Prostate gland (tissue), 2 donors: Measurements from ENCODE around the gene AIP.

Experiments
- CTCF ChIP-seq, 4 experiments: fragments of 200-600 bp in 2 of 4; fragments of 450-650 bp in 2 of 4; sonication (generic) in 2 of 4; IDR thresholded peaks; 1 replicate in 3 of 4; 2 replicates in 1 of 4; pipeline ENCODE4 v1.5.1; 2016 to 2019; ENCODE audit warnings: antibody characterized with exemption in 4 of 4, mild to moderate bottlenecking in 2 of 4, moderate library complexity in 2 of 4
- POLR2A ChIP-seq: fragments of 450-650 bp; IDR thresholded peaks from one replicate; pipeline ENCODE4 v1.6.1; 2016; ENCODE audit warnings: antibody characterized with exemption, mild to moderate bottlenecking
- POLR2AphosphoS5 ChIP-seq: sonication (generic); formaldehyde crosslinking; IDR thresholded peaks from one replicate; pipeline ENCODE4 v1.6.1; 2017; ENCODE audit warnings: antibody characterized with exemption

- TF ChIP-seq CTCF (IDR thresholded peaks at IDR 0.05) (no peak), POLR2AphosphoS5 (peak; percentile 92), POLR2A (peak; percentile 80)
These were observed 14.8 kb upstream of the AIP start for GRCh38 chr11:67468056-67468455.
